Measurements from ENCODE around the gene SPTBN1.

SPTBN1 gene

GRCh38 chr2:54613386-54613785, 157.3 kb downstream of the SPTBN1 start:
- DNase-seq (ENCODE audit: low read depth, low spot score), result no peak
- Histone ChIP-seq H3K36me3 (ENCODE audit: insufficient read depth, insufficient read length, low read length) (peaks cover 58% of the 10 kb centered on the region), H3K4me3 (ENCODE audit: insufficient read length, low read depth) (no peak overlapping the region), H3K9ac (ENCODE audit: insufficient read length, low read depth) (no peak overlapping the region), H3K9me3 (ENCODE audit: insufficient read depth, low read length) (no peaks in the 10 kb centered on the region), H3K27me3 (ENCODE audit: insufficient read depth, insufficient read length) (no peaks in the 10 kb centered on the region), H3K4me1 (ENCODE audit: insufficient read depth, insufficient read length) (no peaks in the 10 kb centered on the region)
- no peak for TF ChIP-seq YY1 (IDR thresholded peaks at IDR 0.05; ENCODE audit: insufficient read depth, insufficient read length)
- TF ChIP-seq ZNF274 (IDR thresholded peaks at IDR 0.05; ENCODE audit: low read depth, low read length), result no peak
- no peak for TF ChIP-seq SUZ12 (IDR thresholded peaks at IDR 0.05; ENCODE audit: extremely low read depth, insufficient read depth, insufficient read length)

DNA sequence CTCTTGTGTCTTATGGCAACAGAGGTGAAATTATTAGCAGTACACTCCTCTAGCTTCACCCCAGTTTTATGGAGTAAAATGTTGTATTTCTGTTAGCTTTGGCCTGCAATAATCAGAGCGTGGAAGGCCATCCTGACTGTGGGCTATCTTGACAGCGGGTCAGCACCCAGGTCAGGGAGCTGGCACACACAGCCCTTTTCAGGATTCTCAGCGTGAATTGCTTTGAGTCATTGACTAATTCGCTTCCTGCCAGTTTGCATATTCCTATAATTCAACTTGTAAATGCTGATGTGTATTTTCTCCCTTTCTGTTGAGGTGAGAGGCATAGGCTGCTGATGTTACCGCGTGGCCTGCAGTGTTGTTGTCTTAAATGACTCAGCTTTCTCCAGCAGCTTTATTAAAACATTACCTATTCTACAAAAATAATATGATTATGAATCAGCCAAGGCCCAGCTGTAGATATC, 157.7 kb downstream of the SPTBN1 start:
- no peaks in the 10 kb centered on the region for H3K27me3 ChIP-seq (ENCODE audit: insufficient read depth, insufficient read length)
- no peaks in the 10 kb centered on the region for H3K4me1 ChIP-seq (ENCODE audit: insufficient read depth, insufficient read length)
- peaks cover 63% of the 10 kb centered on the region for H3K36me3 ChIP-seq (ENCODE audit: insufficient read depth, insufficient read length, low read length)

DNA sequence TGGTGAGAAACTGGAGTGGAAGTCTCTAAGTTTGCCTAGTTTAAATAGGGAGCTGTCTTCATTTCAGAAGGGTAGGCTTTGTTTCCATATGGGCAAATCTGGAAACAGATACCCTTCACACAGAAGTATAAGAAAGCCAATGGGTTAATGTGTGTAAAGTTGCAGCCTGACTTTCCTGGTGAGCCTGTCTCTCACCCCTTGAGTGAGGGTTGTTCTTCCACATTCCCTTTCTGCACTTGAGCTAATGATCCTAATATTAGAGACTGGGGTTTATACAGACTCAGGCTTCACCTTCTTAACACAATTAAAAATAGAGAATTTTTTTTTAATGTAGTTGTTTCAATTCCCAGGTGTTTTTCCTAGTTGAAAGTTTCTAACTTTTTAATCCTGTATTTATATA, 158.7 kb downstream of the SPTBN1 start:
- Histone ChIP-seq H3K4me3 (ENCODE audit: insufficient read length, low read depth) (no peak overlapping the region), H3K9me3 (ENCODE audit: insufficient read depth, low read length) (no peaks in the 10 kb centered on the region), H3K36me3 (ENCODE audit: insufficient read depth, insufficient read length, low read length) (peaks cover 69% of the 10 kb centered on the region), H3K4me1 (ENCODE audit: insufficient read depth, insufficient read length) (no peaks in the 10 kb centered on the region), H3K27me3 (ENCODE audit: insufficient read depth, insufficient read length) (no peaks in the 10 kb centered on the region), H3K9ac (ENCODE audit: insufficient read length, low read depth) (no peak overlapping the region)
- DNase-seq (ENCODE audit: low read depth, low spot score), result no peak
- TF ChIP-seq ZNF274 (IDR thresholded peaks at IDR 0.05; ENCODE audit: low read depth, low read length) (no peak), YY1 (IDR thresholded peaks at IDR 0.05; ENCODE audit: insufficient read depth, insufficient read length) (no peak), SUZ12 (IDR thresholded peaks at IDR 0.05; ENCODE audit: extremely low read depth, insufficient read depth, insufficient read length) (no peak)

More for the DNA sequence above, 157.7 kb downstream of the SPTBN1 start:
- H3K4me3 ChIP-seq (ENCODE audit: insufficient read length, low read depth), result no peak overlapping the region
- H3K9ac ChIP-seq (ENCODE audit: insufficient read length, low read depth), result no peak overlapping the region
- no peak for DNase-seq (ENCODE audit: low read depth, low spot score)
- TF ChIP-seq ZNF274 (IDR thresholded peaks at IDR 0.05; ENCODE audit: low read depth, low read length), result no peak
- no peaks in the 10 kb centered on the region for H3K9me3 ChIP-seq (ENCODE audit: insufficient read depth, low read length)

DNA sequence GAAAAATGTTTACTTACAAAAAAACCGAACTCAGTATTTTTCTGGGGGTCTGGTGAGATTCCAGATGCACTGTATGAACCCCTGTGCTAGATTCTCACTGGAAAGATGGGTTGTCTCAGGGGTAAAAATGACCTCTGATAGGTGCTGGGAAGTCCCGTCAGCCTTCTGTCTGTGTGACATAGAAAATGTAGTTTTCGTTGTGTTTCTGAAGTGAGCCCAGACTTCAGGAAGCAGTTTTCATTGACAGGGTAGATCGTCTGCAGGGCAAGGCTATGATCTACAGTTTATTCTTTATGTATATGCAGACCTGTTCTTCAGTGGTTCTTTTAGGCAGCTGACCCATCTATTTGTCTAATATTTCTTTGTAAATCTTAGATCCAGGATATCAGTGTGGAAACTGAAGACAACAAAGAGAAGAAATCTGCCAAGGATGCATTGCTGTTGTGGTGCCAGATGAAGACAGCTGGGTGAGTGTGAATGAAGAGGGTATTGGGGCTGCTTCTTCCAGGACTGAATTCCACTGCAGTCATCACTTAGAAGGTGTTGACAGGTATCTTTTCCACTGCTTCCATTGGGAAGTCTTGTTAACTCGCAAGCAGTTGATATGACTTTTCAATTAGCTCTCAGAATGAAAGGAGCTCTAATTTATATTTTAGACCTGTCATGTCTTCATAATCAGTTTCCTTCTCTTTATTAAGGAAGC, 159.9 kb downstream of the SPTBN1 start:
- Histone ChIP-seq H3K36me3 (ENCODE audit: insufficient read depth, insufficient read length, low read length) (peaks cover 75% of the 10 kb centered on the region), H3K27me3 (ENCODE audit: insufficient read depth, insufficient read length) (no peaks in the 10 kb centered on the region), H3K9ac (ENCODE audit: insufficient read length, low read depth) (no peak overlapping the region), H3K4me1 (ENCODE audit: insufficient read depth, insufficient read length) (no peaks in the 10 kb centered on the region), H3K4me3 (ENCODE audit: insufficient read length, low read depth) (no peak overlapping the region), H3K9me3 (ENCODE audit: insufficient read depth, low read length) (no peaks in the 10 kb centered on the region)
- no peak for TF ChIP-seq ZNF274 (IDR thresholded peaks at IDR 0.05; ENCODE audit: low read depth, low read length)
- TF ChIP-seq SUZ12 (IDR thresholded peaks at IDR 0.05; ENCODE audit: extremely low read depth, insufficient read depth, insufficient read length), result no peak
- TF ChIP-seq YY1 (IDR thresholded peaks at IDR 0.05; ENCODE audit: insufficient read depth, insufficient read length), result no peak
- DNase-seq (ENCODE audit: low read depth, low spot score), result no peak

DNA sequence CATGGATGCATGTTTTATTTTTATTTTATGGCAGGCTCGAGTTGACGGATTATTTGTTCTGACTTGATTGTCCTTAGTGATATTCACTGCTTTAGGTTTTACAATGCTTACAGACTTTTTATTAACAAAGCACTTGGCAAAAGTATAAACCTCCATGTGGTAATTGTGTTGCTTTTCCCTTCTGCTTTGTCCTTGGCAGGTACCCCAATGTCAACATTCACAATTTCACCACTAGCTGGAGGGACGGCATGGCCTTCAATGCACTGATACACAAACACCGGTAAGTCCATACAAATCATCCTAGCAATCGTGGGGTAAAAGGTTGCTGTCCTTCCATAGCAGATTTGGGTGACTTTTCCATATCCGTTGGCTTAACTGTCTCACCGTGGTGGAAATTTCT, 161.3 kb downstream of the SPTBN1 start:
- no peak for DNase-seq (ENCODE audit: low read depth, low spot score)
- Histone ChIP-seq H3K4me3 (ENCODE audit: insufficient read length, low read depth) (no peak overlapping the region), H3K4me1 (ENCODE audit: insufficient read depth, insufficient read length) (no peaks in the 10 kb centered on the region), H3K9me3 (ENCODE audit: insufficient read depth, low read length) (no peaks in the 10 kb centered on the region), H3K36me3 (ENCODE audit: insufficient read depth, insufficient read length, low read length) (peaks cover 83% of the 10 kb centered on the region), H3K9ac (ENCODE audit: insufficient read length, low read depth) (no peak overlapping the region), H3K27me3 (ENCODE audit: insufficient read depth, insufficient read length) (no peaks in the 10 kb centered on the region)
- TF ChIP-seq YY1 (IDR thresholded peaks at IDR 0.05; ENCODE audit: insufficient read depth, insufficient read length) (no peak), SUZ12 (IDR thresholded peaks at IDR 0.05; ENCODE audit: extremely low read depth, insufficient read depth, insufficient read length) (no peak), ZNF274 (IDR thresholded peaks at IDR 0.05; ENCODE audit: low read depth, low read length) (no peak)

DNA sequence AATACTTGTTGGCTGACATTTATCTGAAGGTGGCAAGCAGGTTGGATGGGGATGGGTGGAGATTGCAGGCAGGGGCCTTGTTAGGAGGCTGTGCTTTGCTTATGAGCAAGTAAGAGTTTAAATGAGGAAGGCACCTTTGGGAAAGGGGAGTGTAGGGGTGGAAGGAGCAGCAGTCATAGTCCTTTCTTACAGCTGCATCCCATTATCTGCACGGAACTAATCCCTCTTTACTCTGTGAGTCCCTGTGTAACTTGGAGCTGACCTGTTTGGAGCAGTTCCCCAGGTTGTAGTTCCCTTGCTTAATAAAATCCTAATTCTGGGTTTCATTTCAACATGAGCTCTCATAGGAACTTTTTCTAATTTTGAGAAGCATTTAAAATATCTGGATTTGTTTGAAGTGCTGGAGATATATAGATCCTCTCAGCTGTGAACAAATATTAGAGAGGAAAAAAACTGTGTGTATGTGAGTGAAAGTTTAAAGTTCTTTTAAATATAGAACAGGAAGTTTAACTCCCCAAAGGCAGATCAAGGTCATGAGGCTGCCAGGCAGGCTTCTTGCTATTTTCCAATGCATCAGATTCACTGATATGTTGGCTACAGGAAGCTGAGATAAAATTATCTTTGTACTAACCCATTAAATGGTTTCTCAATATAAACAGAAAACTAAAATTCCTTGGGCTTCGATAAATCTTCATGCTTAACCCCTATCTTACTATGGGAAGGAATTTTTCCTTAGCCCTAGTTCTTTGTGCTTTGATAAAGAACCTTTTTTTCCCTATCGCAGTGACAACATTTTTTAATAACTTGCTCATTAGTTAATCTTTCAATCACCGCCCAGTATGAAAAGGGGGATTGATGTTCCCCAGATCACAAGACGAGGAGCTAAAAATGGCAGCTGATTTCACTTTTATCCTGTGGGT, 162.8 kb downstream of the SPTBN1 start:
- Histone ChIP-seq H3K27me3 (ENCODE audit: insufficient read depth, insufficient read length) (no peaks in the 10 kb centered on the region), H3K9ac (ENCODE audit: insufficient read length, low read depth) (no peak overlapping the region), H3K36me3 (ENCODE audit: insufficient read depth, insufficient read length, low read length) (peaks cover 81% of the 10 kb centered on the region), H3K9me3 (ENCODE audit: insufficient read depth, low read length) (no peaks in the 10 kb centered on the region), H3K4me1 (ENCODE audit: insufficient read depth, insufficient read length) (no peaks in the 10 kb centered on the region), H3K4me3 (ENCODE audit: insufficient read length, low read depth) (no peak overlapping the region)
- TF ChIP-seq ZNF274 (IDR thresholded peaks at IDR 0.05; ENCODE audit: low read depth, low read length) (no peak), YY1 (IDR thresholded peaks at IDR 0.05; ENCODE audit: insufficient read depth, insufficient read length) (no peak), SUZ12 (IDR thresholded peaks at IDR 0.05; ENCODE audit: extremely low read depth, insufficient read depth, insufficient read length) (no peak)
- no peak for DNase-seq (ENCODE audit: low read depth, low spot score)

- DNase-seq (ENCODE audit: low read depth, low spot score), result no peak
- Histone ChIP-seq H3K9ac (ENCODE audit: insufficient read length, low read depth) (no peak overlapping the region), H3K9me3 (ENCODE audit: insufficient read depth, low read length) (no peaks in the 10 kb centered on the region), H3K36me3 (ENCODE audit: insufficient read depth, insufficient read length, low read length) (peaks cover 84% of the 10 kb centered on the region), H3K4me1 (ENCODE audit: insufficient read depth, insufficient read length) (no peaks in the 10 kb centered on the region), H3K4me3 (ENCODE audit: insufficient read length, low read depth) (no peak overlapping the region), H3K27me3 (ENCODE audit: insufficient read depth, insufficient read length) (no peaks in the 10 kb centered on the region)
- TF ChIP-seq ZNF274 (IDR thresholded peaks at IDR 0.05; ENCODE audit: low read depth, low read length), result no peak
- no peak for TF ChIP-seq SUZ12 (IDR thresholded peaks at IDR 0.05; ENCODE audit: extremely low read depth, insufficient read depth, insufficient read length)
- no peak for TF ChIP-seq YY1 (IDR thresholded peaks at IDR 0.05; ENCODE audit: insufficient read depth, insufficient read length)
Measured at GRCh38 chr2:54619660-54620231, 163.6 kb downstream of the SPTBN1 start.
